ENCODE data around the gene THSD7B. TPM values are rescaled to one million over a fixed set of nuclear protein-coding genes. Genes with fewer than 3 reads are reported as not detected.

THSD7B gene
- polyA plus RNA-seq, 2 of the 4 experiments (the other 2 are of a cell fraction), result not detected

DNA sequence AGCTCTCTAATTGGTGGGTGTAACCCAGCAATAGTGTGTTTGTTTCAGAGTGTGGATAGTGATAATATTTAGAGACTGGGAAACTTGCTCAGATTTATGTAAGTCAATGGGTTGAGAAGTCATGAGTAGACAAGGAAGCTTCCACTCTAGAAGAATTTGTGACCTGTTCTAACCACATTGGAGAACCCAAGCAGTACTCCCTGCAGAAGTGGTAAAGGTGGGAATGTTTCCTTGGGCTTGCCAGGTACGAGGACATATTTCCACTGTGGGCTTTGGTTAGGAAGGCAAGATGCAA is 350.4 kb downstream of the THSD7B start:
- TF ChIP-seq TFCP2L1 (CRISPR knock-in tag; IDR thresholded peaks at IDR 0.05), result no peak
- no peak for TF ChIP-seq MAZ (IDR thresholded peaks at IDR 0.05; ENCODE audit: borderline replicate concordance, low read depth, low read length)
- TF ChIP-seq, protein P1, sequence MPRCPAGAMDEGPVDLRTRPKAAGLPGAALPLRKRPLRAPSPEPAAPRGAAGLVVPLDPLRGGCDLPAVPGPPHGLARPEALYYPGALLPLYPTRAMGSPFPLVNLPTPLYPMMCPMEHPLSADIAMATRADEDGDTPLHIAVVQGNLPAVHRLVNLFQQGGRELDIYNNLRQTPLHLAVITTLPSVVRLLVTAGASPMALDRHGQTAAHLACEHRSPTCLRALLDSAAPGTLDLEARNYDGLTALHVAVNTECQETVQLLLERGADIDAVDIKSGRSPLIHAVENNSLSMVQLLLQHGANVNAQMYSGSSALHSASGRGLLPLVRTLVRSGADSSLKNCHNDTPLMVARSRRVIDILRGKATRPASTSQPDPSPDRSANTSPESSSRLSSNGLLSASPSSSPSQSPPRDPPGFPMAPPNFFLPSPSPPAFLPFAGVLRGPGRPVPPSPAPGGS (IDR thresholded peaks at IDR 0.05), result no peak
- TF ChIP-seq CBX8 (IDR thresholded peaks at IDR 0.05), result no peak
- TF ChIP-seq NPAS2 (CRISPR knock-in tag; IDR thresholded peaks at IDR 0.05; ENCODE audit: borderline replicate concordance), result no peak
- no peak for TF ChIP-seq MYC (IDR thresholded peaks at IDR 0.05; ENCODE audit: borderline replicate concordance, low read length)
- TF ChIP-seq BHLHE40 (IDR thresholded peaks at IDR 0.05; ENCODE audit: low read depth, low read length), result no peak
- no peak for TF ChIP-seq JUN (IDR thresholded peaks at IDR 0.05)
- TF ChIP-seq CHD2 (IDR thresholded peaks at IDR 0.05; ENCODE audit: low read length, partially characterized antibody), result no peak
- TF ChIP-seq, protein P2, sequence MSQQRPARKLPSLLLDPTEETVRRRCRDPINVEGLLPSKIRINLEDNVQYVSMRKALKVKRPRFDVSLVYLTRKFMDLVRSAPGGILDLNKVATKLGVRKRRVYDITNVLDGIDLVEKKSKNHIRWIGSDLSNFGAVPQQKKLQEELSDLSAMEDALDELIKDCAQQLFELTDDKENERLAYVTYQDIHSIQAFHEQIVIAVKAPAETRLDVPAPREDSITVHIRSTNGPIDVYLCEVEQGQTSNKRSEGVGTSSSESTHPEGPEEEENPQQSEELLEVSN (IDR thresholded peaks at IDR 0.05; ENCODE audit: borderline replicate concordance, low read depth), result no peak
- TF ChIP-seq, protein P3, sequence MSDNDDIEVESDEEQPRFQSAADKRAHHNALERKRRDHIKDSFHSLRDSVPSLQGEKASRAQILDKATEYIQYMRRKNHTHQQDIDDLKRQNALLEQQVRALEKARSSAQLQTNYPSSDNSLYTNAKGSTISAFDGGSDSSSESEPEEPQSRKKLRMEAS (IDR thresholded peaks at IDR 0.05), result no peak
- H3K27ac ChIP-seq, result no peak overlapping the region
- POLR2A ChIA-PET, result no interaction called here
- no peak for FAIRE-seq
- H3K4me1 ChIP-seq, result no peaks in the 10 kb centered on the region
- CTCF ChIA-PET, result no interaction called here
- WGBS (ENCODE audit: missing lambda C conversion rate), result 7% methylated on average over 1 of the region's 1 CpG
- DNase-seq (ENCODE audit: low read depth in 1 of 2, low spot score in 1 of 2), result no peak
- H3K4me2 ChIP-seq, result no peak overlapping the region
- H3K9me3 ChIP-seq, result no peaks in the 10 kb centered on the region
- H3K4me3 ChIP-seq, result no peak overlapping the region
- no peak for ATAC-seq

DNA sequence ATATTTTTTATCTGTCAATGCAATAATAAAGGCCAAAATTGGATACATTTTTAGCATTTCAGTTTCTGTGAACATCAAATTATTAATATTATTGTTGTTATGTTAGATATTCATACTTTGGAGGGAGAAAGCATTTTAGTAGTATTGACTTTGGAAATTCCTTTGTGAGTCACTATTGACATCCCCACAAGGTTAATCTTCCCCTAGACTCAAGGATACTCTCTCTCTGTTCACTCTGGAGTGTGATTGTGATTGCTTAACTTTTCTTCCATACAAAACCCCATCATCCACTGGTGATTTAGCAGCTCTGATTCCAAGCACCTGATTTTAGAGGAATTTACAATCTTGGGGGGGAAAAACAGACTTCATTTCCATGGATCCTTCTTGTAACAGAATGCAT is 352.0 kb downstream of the THSD7B start:
- DNase-seq (ENCODE audit: low read depth in 1 of 2, low spot score in 1 of 2) (no peak), FAIRE-seq (no peak), ATAC-seq (no peak)
- Histone ChIP-seq H3K4me3 (no peak overlapping the region), H3K27ac (no peak overlapping the region), H3K4me1 (no peaks in the 10 kb centered on the region), H3K4me2 (no peak overlapping the region), H3K9me3 (no peaks in the 10 kb centered on the region)
- TF ChIP-seq, protein P2 (IDR thresholded peaks at IDR 0.05; ENCODE audit: borderline replicate concordance, low read depth), result no peak
- TF ChIP-seq CEBPB (IDR thresholded peaks at IDR 0.05) (no peak), MAZ (IDR thresholded peaks at IDR 0.05; ENCODE audit: borderline replicate concordance, low read depth, low read length) (no peak), FOSL2 (IDR thresholded peaks at IDR 0.05) (no peak), FOSL2 (CRISPR knock-in tag; IDR thresholded peaks at IDR 0.05) (no peak), EHMT2 (IDR thresholded peaks at IDR 0.05; ENCODE audit: low read depth) (no peak), JUNB (IDR thresholded peaks at IDR 0.05) (no peak), GATA3 (IDR thresholded peaks at IDR 0.05; ENCODE audit: borderline replicate concordance) (no peak), NFE2L2 (conservative IDR thresholded peaks at IDR 0.05; ENCODE audit: low read length) (no peak), POLR2A (IDR thresholded peaks at IDR 0.05; ENCODE audit: low read length) (no peak), TP53 (CRISPR knock-in tag; IDR thresholded peaks at IDR 0.05) (no peak), SMC3 (IDR thresholded peaks at IDR 0.05) (no peak), HOXA7 (CRISPR knock-in tag; IDR thresholded peaks at IDR 0.05) (no peak), FOXS1 (CRISPR knock-in tag; IDR thresholded peaks at IDR 0.05) (no peak)
- ChIA-PET POLR2A (no interaction called here), CTCF (no interaction called here)

DNA sequence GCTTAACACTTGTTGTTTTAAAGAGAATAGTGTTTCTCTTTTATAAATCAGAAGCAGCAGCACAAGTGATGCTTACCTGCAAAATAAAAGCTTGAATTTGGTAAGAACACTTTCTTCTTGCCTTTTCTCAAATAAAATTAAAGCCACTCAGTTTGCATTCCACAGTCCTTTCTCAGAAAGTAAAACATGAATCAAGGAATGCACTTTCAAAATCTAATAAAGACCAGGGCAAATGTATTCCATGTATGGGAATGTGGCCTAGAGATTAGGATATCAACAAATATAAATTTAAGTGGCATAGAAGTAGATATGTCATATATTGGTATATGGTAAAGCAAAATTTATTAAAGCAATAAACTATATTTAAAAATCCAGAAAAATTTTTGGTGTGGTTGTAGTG is 352.8 kb downstream of the THSD7B start:
- Histone ChIP-seq H3K9me3 (no peaks in the 10 kb centered on the region), H3K4me3 (no peak overlapping the region), H3K4me2 (no peak overlapping the region), H3K4me1 (no peaks in the 10 kb centered on the region), H3K27ac (no peak overlapping the region)
- DNase-seq (ENCODE audit: low read depth in 1 of 2, low spot score in 1 of 2) (no peak), ATAC-seq (no peak), FAIRE-seq (no peak)
- TF ChIP-seq CHD2 (IDR thresholded peaks at IDR 0.05; ENCODE audit: low read length, partially characterized antibody), result no peak
- TF ChIP-seq, protein P4, sequence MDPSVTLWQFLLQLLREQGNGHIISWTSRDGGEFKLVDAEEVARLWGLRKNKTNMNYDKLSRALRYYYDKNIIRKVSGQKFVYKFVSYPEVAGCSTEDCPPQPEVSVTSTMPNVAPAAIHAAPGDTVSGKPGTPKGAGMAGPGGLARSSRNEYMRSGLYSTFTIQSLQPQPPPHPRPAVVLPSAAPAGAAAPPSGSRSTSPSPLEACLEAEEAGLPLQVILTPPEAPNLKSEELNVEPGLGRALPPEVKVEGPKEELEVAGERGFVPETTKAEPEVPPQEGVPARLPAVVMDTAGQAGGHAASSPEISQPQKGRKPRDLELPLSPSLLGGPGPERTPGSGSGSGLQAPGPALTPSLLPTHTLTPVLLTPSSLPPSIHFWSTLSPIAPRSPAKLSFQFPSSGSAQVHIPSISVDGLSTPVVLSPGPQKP (IDR thresholded peaks at IDR 0.05; ENCODE audit: low read depth, low read length), result no peak
- ChIA-PET CTCF (no interaction called here), POLR2A (no interaction called here)
